ENCODE results near the gene STK11.
A peak's percentile ranks its signal among the peaks of the same experiment; 100 is the strongest.

Gene STK11

GRCh38 chr19:1169921-1170885, 35.4 kb upstream of the STK11 start:
- H4K8ac ChIP-seq (ENCODE audit: low read depth, low read length), result no peak overlapping the region
- H4K91ac ChIP-seq (ENCODE audit: low read depth, low read length), result no peak overlapping the region
- peaks cover 16% of the 10 kb centered on the region for H3K79me1 ChIP-seq (ENCODE audit: low read length)
- H3K4me1 ChIP-seq (ENCODE audit: control insufficient read depth in 1 of 2, insufficient read depth in 2 of 2, low read length in 2 of 2), result peaks cover 46 to 50% of the 10 kb centered on the region in 2 experiments
- peaks cover 10% of the 10 kb centered on the region for H3K9me3 ChIP-seq (ENCODE audit: insufficient read depth, low read depth, low read length)
- no peak overlapping the region for H3K4me2 ChIP-seq (ENCODE audit: low read length)
- no peak overlapping the region for H2AFZ ChIP-seq (ENCODE audit: insufficient read depth, low read length, poor library complexity)
- peak overlapping the region; percentile 78 for H3K23ac ChIP-seq (ENCODE audit: low read length)
- peak overlapping the region; percentile 19 for H3K9ac ChIP-seq (ENCODE audit: low read length)
- no peak overlapping the region for H3K18ac ChIP-seq (ENCODE audit: low read length)
- peaks cover 7 to 17% of the 10 kb centered on the region in 2 experiments for H3K36me3 ChIP-seq (ENCODE audit: control insufficient read depth in 1 of 2, insufficient read depth in 2 of 2, low read length in 2 of 2)
- no peak overlapping the region for H3K27ac ChIP-seq (ENCODE audit: low read depth, low read length)
- WGBS (ENCODE audit: extremely low coverage, insufficient coverage, insufficient read length), result no CpG with 5 or more reads among the region's 52 CpGs
- H2AK5ac ChIP-seq (ENCODE audit: low read length), result no peak overlapping the region
- no peak overlapping the region for H3K14ac ChIP-seq (ENCODE audit: low read length)
- peak overlapping the region; percentile 52 for H3K4ac ChIP-seq (ENCODE audit: low read depth, low read length)
- H3K4me3 ChIP-seq (ENCODE audit: low read depth, low read length), result no peak overlapping the region
- DNase-seq, result no peak
- no peak overlapping the region for H4K12ac ChIP-seq (ENCODE audit: low read depth, low read length)
- no peak overlapping the region for H2BK120ac ChIP-seq (ENCODE audit: insufficient read depth, low read length, poor library complexity)
- no peak overlapping the region for H2BK12ac ChIP-seq (ENCODE audit: low read length)
- H3K79me2 ChIP-seq (ENCODE audit: control insufficient read depth, insufficient read depth, low read length, poor library complexity), result peaks cover 28% of the 10 kb centered on the region
- no peaks in the 10 kb centered on the region for H3K27me3 ChIP-seq (ENCODE audit: insufficient read depth, low read length)
- H2BK5ac ChIP-seq (ENCODE audit: low read depth, low read length, poor library complexity), result no peak overlapping the region

- Histone ChIP-seq H3K4ac (ENCODE audit: low read depth, low read length) (peak overlapping the region; percentile 3), H2BK5ac (ENCODE audit: low read depth, low read length, poor library complexity) (no peak overlapping the region), H4K12ac (ENCODE audit: low read depth, low read length) (no peak overlapping the region), H3K79me1 (ENCODE audit: low read length) (peaks cover 16% of the 10 kb centered on the region), H2BK120ac (ENCODE audit: insufficient read depth, low read length, poor library complexity) (no peak overlapping the region), H3K14ac (ENCODE audit: low read length) (no peak overlapping the region), H3K79me2 (ENCODE audit: control insufficient read depth, insufficient read depth, low read length, poor library complexity) (peaks cover 28% of the 10 kb centered on the region), H3K18ac (ENCODE audit: low read length) (no peak overlapping the region), H3K27me3 (ENCODE audit: insufficient read depth, low read length) (no peaks in the 10 kb centered on the region), H3K27ac (ENCODE audit: low read depth, low read length) (no peak overlapping the region), H3K36me3 (ENCODE audit: control insufficient read depth in 1 of 2, insufficient read depth in 2 of 2, low read length in 2 of 2) (peaks cover 7 to 17% of the 10 kb centered on the region in 2 experiments), H3K4me3 (ENCODE audit: low read depth, low read length) (peak overlapping the region; percentile 63), H3K9me3 (ENCODE audit: insufficient read depth, low read depth, low read length) (peaks cover 10% of the 10 kb centered on the region), H3K4me2 (ENCODE audit: low read length) (no peak overlapping the region), H3K4me1 (ENCODE audit: control insufficient read depth in 1 of 2, insufficient read depth in 2 of 2, low read length in 2 of 2) (peaks cover 45 to 50% of the 10 kb centered on the region in 2 experiments), H4K91ac (ENCODE audit: low read depth, low read length) (no peak overlapping the region), H2AFZ (ENCODE audit: insufficient read depth, low read length, poor library complexity) (no peak overlapping the region), H4K8ac (ENCODE audit: low read depth, low read length) (no peak overlapping the region), H2AK5ac (ENCODE audit: low read length) (no peak overlapping the region), H3K9ac (ENCODE audit: low read length) (no peak overlapping the region), H3K23ac (ENCODE audit: low read length) (peak overlapping the region; percentile 94), H2BK12ac (ENCODE audit: low read length) (no peak overlapping the region)
- 100% methylated on average over 3 of the region's 38 CpGs for WGBS (ENCODE audit: extremely low coverage, insufficient coverage, insufficient read length)
- no peak for DNase-seq
Observed at GRCh38 chr19:1170938-1171754, 34.4 kb upstream of the STK11 start.

- Histone ChIP-seq H3K9ac (ENCODE audit: low read length) (no peak overlapping the region), H2BK5ac (ENCODE audit: low read depth, low read length, poor library complexity) (no peak overlapping the region), H3K79me2 (ENCODE audit: control insufficient read depth, insufficient read depth, low read length, poor library complexity) (peaks cover 28% of the 10 kb centered on the region), H3K23ac (ENCODE audit: low read length) (no peak overlapping the region), H3K27me3 (ENCODE audit: insufficient read depth, low read length) (no peaks in the 10 kb centered on the region), H2AK5ac (ENCODE audit: low read length) (no peak overlapping the region), H3K27ac (ENCODE audit: low read depth, low read length) (no peak overlapping the region), H2BK120ac (ENCODE audit: insufficient read depth, low read length, poor library complexity) (no peak overlapping the region), H3K4me2 (ENCODE audit: low read length) (no peak overlapping the region), H3K18ac (ENCODE audit: low read length) (no peak overlapping the region), H4K91ac (ENCODE audit: low read depth, low read length) (no peak overlapping the region), H3K14ac (ENCODE audit: low read length) (peak overlapping the region; percentile 20), H4K12ac (ENCODE audit: low read depth, low read length) (no peak overlapping the region), H2BK12ac (ENCODE audit: low read length) (no peak overlapping the region), H3K9me3 (ENCODE audit: insufficient read depth, low read depth, low read length) (peaks cover 10% of the 10 kb centered on the region), H3K36me3 (ENCODE audit: control insufficient read depth in 1 of 2, insufficient read depth in 2 of 2, low read length in 2 of 2) (peaks cover 7 to 14% of the 10 kb centered on the region in 2 experiments), H3K79me1 (ENCODE audit: low read length) (peaks cover 16% of the 10 kb centered on the region), H3K4me3 (ENCODE audit: low read depth, low read length) (no peak overlapping the region), H3K4ac (ENCODE audit: low read depth, low read length) (peak overlapping the region; percentile 78), H3K4me1 (ENCODE audit: control insufficient read depth in 1 of 2, insufficient read depth in 2 of 2, low read length in 2 of 2) (peaks cover 43% of the 10 kb centered on the region in 2 experiments), H4K8ac (ENCODE audit: low read depth, low read length) (no peak overlapping the region), H2AFZ (ENCODE audit: insufficient read depth, low read length, poor library complexity) (peak overlapping the region; percentile 2)
- no CpG with 5 or more reads among the region's 15 CpGs for WGBS (ENCODE audit: extremely low coverage, insufficient coverage, insufficient read length)
- DNase-seq, result no peak
Observed at GRCh38 chr19:1171755-1172352, 33.7 kb upstream of the STK11 start.

Data from trophoblast cell (in vitro differentiated cells and primary cell).